ENCODE results near the gene L1CAM. TPM values are rescaled to one million over a fixed set of nuclear protein-coding genes. Genes with fewer than 3 reads are reported as not detected.

Gene L1CAM
- polyA plus RNA-seq, 1 of the 3 experiments (the other 2 are of a cell fraction), result 1.9 TPM

- Histone ChIP-seq H3K9me2 (no peaks in the 10 kb centered on the region), H4K20me1 (ENCODE audit: insufficient read depth) (peaks cover 5% of the 10 kb centered on the region; the same call in 1 of the 2 replicates), H3K4me3 (ENCODE audit: low read depth in 2 of 2, low read length in 1 of 2) (peak overlapping the region in 1 of 2 experiments; percentile 46; a peak in 2 of 4 replicates), H3K9me3 (no peaks in the 10 kb centered on the region), H2AFZ (ENCODE audit: low read depth) (no peak overlapping the region), H3K9ac (no peak overlapping the region), H3K27me3 (ENCODE audit: insufficient read depth) (peaks cover 65% of the 10 kb centered on the region), H3K27ac (ENCODE audit: low read depth in 2 of 2, low read length in 1 of 2) (peak overlapping the region in 1 of 2 experiments; percentile 50; a peak in 1 of 4 replicates), H3F3A (replicated peaks; ENCODE audit: insufficient read depth) (peaks cover 5% of the 10 kb centered on the region), H3K4me2 (no peak overlapping the region), H3K4me1 (ENCODE audit: control insufficient read depth in 1 of 2, insufficient read depth in 2 of 2, low read depth in 1 of 2, low read length in 1 of 2) (peaks cover 0 to 2% of the 10 kb centered on the region in 2 experiments; a peak in 1 of 4 replicates), H3K79me2 (ENCODE audit: insufficient read depth) (no peaks in the 10 kb centered on the region), H3K36me3 (replicated peaks in 1 of 2; ENCODE audit: control insufficient read depth in 1 of 2, insufficient read depth in 2 of 2, low read length in 1 of 2) (no peaks in the 10 kb centered on the region)
- WGBS (ENCODE audit: low lambda C conversion rate), result 15% methylated on average over 14 of the region's 102 CpGs
- ChIA-PET CTCF (no interaction called here), POLR2A (no interaction called here)
- DNase-seq, result peak; percentile 79
- TF ChIP-seq, protein P1, sequence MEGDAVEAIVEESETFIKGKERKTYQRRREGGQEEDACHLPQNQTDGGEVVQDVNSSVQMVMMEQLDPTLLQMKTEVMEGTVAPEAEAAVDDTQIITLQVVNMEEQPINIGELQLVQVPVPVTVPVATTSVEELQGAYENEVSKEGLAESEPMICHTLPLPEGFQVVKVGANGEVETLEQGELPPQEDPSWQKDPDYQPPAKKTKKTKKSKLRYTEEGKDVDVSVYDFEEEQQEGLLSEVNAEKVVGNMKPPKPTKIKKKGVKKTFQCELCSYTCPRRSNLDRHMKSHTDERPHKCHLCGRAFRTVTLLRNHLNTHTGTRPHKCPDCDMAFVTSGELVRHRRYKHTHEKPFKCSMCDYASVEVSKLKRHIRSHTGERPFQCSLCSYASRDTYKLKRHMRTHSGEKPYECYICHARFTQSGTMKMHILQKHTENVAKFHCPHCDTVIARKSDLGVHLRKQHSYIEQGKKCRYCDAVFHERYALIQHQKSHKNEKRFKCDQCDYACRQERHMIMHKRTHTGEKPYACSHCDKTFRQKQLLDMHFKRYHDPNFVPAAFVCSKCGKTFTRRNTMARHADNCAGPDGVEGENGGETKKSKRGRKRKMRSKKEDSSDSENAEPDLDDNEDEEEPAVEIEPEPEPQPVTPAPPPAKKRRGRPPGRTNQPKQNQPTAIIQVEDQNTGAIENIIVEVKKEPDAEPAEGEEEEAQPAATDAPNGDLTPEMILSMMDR (IDR thresholded peaks at IDR 0.05), result no peak
- TF ChIP-seq RXRA (IDR thresholded peaks at IDR 0.05; ENCODE audit: borderline replicate concordance, low read depth) (no peak), MXI1 (IDR thresholded peaks at IDR 0.05; ENCODE audit: low read depth, low read length) (no peak), GABPA (IDR thresholded peaks at IDR 0.05; ENCODE audit: low read depth) (no peak), GATA2 (CRISPR knock-in tag; IDR thresholded peaks at IDR 0.05) (no peak), SMC3 (IDR thresholded peaks at IDR 0.05; ENCODE audit: low read depth, low read length) (no peak), USF1 (IDR thresholded peaks at IDR 0.05; ENCODE audit: borderline replicate concordance, low read depth) (no peak), YY1 (IDR thresholded peaks at IDR 0.05; ENCODE audit: low read depth) (no peak), FOXM1 (IDR thresholded peaks at IDR 0.05; ENCODE audit: low read depth) (no peak), MEF2A (IDR thresholded peaks at IDR 0.05; ENCODE audit: borderline replicate concordance, low read depth) (no peak), NRF1 (IDR thresholded peaks at IDR 0.05; ENCODE audit: low read depth, low read length) (no peak)
These were observed 55.1 kb downstream of the L1CAM start for GRCh38 chrX:153830640-153831428.

DNA sequence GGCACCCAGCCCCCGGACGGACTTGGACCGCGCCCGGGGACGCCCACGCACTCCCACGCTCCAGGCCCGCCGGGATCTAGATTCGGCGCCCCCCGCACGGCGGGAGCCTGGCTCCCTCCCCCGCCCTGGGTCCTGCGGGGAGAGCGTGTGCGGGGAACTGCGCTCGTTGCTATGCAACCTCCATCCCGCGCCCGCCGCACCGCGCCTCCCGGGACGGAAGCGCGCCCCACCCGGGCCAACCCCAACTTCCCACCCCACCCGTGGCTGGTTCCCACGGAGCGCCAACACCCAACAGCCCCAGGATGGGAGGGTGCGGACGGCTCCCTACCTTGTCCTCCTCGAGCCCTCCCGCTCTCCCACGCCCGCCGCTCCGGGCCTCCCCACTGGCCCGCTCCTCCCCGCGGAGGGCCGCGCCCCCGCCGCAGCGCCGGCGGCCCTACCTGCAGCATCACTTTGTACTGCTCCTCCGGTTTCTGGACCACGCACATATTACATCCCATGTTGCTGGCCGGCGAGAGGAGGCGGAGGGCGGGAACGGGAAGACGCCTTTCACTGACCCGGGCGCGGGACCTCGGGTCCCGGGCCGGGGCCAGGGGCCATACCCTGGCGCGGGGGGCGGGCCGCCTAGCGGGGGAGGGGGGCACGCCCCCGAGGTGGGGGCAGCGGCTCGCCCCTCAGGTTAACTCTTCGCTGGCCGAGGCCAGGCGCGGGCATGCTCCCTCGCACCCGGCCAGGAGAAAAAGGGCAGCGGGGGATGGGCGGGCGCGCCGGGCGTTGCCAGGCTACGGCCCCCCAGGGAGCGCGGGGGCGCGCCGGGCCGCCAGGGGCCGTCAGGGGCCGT, 56.0 kb downstream of the L1CAM start, which contains the start of gene PDZD4:
PDZD4 (minus strand) TSS at position 746 of the 841 bp plus-strand sequence; CDS start at position 500, 246 bp downstream.
- TF ChIP-seq SMC3 (IDR thresholded peaks at IDR 0.05; ENCODE audit: low read depth, low read length), result no peak
- TF ChIP-seq CHD2 (IDR thresholded peaks at IDR 0.05; ENCODE audit: low read length, partially characterized antibody), result no peak
- no peak for TF ChIP-seq EZH2phosphoT487 (IDR thresholded peaks at IDR 0.05; ENCODE audit: borderline replicate concordance, low read depth)
- TF ChIP-seq GABPA (IDR thresholded peaks at IDR 0.05; ENCODE audit: low read depth), result no peak
- Histone ChIP-seq H3K27me3 (ENCODE audit: insufficient read depth) (peaks cover 62% of the 10 kb centered on the region), H3K36me3 (replicated peaks in 1 of 2; ENCODE audit: control insufficient read depth in 1 of 2, insufficient read depth in 2 of 2, low read length in 1 of 2) (no peaks in the 10 kb centered on the region), H3K27ac (ENCODE audit: low read depth in 2 of 2, low read length in 1 of 2) (peak within 1 kb of the TSS in 1 of 2 experiments; percentile 50; a peak in 2 of 4 replicates), H3K9me3 (no peaks in the 10 kb centered on the region), H3K9me2 (no peaks in the 10 kb centered on the region), H3K4me2 (peak within 1 kb of the TSS; percentile 74), H3K4me1 (ENCODE audit: control insufficient read depth in 1 of 2, insufficient read depth in 2 of 2, low read depth in 1 of 2, low read length in 1 of 2) (peaks cover 0 to 2% of the 10 kb centered on the region in 2 experiments; a peak in 1 of 4 replicates), H3K4me3 (ENCODE audit: low read depth in 2 of 2, low read length in 1 of 2) (peak within 1 kb of the TSS; percentile 46 to 57), H4K20me1 (ENCODE audit: insufficient read depth) (peaks cover 5% of the 10 kb centered on the region; the same call in 1 of the 2 replicates), H2AFZ (ENCODE audit: low read depth) (0 out of 2 replicates have a peak within 1 kb of the TSS, but pooled peaks have one; percentile 16), H3K79me2 (ENCODE audit: insufficient read depth) (no peaks in the 10 kb centered on the region), H3F3A (replicated peaks; ENCODE audit: insufficient read depth) (peaks cover 5% of the 10 kb centered on the region), H3K9ac (0 out of 2 replicates have a peak within 1 kb of the TSS, but pooled peaks have one; percentile 11)
- peak; percentile 74 for DNase-seq
- CTCF ChIA-PET, result interaction anchor here (0.6 to 1.2 kb wide), 2 partner anchors 39 to 48 kb away, joined by 3 read pairs; no protein-coding TSS in a partner anchor
- POLR2A ChIA-PET, result no interaction called here
- WGBS (ENCODE audit: low lambda C conversion rate), result 2% methylated on average over 33 of the region's 97 CpGs

Data from SK-N-SH (cell line).